Fibroblast of skin of right biceps (primary cell): ENCODE results near the gene TEK.

Experiments
- DNase-seq: peaks from one replicate; pipeline ENCODE4 v3.0.0-alpha.2; 2013

The TEK gene

GRCh38 chr9:27248702-27249101 lies 139.7 kb downstream of the TEK start:
- no peak for DNase-seq

DNA sequence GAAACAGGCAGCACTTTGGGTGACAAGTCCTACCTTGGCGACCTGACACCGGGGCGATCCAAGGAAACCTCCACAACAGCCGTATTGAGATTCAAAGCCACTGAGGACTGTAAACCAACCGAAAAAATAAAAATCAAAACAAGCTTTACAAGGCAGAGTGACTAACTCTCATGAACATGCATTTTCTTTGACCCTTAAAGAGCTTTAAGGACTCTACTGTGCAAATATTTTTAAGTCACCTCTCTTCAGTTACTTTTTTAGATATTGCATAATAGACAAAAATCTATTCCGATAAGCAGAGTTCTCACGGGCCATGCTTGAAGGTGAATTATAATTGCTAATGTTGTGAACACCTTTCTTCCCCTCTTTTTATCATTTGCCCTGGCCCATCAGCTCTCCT lies 149.6 kb downstream of the TEK start:
- DNase-seq: no peak

DNA sequence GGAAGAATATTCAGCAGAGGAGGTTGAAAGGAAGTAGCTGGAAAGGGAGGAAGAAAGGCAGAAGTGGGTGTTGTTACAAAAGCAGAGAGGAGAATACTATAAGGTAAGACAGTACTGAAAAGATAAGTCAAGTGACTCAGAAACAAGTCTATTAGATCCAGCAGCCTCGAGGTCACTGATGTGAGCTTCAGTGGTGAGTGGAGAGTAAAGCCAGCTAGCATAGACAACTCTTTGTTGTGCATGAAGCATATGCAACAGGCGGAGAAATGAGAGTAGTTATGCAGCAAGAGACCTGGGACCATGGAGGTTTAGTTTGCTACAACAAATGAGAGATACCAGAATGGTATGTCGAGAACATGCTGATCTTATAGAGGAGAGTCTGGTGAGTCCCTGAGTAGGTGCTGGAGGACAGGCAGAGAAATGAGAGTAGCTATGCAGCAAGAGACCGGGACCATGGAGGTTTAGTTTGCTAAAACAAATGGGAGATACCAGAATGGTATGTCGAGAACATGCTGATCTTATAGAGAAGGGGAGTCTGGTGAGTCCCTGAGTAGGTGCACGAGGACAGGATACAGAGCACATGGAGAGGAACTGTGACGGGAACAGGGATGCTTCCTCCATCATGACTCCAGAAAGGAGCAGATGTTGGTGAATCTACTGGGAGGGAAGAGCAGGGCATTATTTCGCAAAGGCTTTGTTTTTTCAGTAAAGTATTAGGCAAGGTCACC lies 151.9 kb downstream of the TEK start:
- no peak for DNase-seq

- DNase-seq: peak; percentile 14
These were observed 152.6 kb downstream of the TEK start for GRCh38 chr9:27261517-27262211.

GRCh38 chr9:27272103-27272502 lies 163.1 kb downstream of the TEK start:
- DNase-seq: no peak

GRCh38 chr9:27273186-27273585 lies 164.2 kb downstream of the TEK start:
- no peak for DNase-seq

DNA sequence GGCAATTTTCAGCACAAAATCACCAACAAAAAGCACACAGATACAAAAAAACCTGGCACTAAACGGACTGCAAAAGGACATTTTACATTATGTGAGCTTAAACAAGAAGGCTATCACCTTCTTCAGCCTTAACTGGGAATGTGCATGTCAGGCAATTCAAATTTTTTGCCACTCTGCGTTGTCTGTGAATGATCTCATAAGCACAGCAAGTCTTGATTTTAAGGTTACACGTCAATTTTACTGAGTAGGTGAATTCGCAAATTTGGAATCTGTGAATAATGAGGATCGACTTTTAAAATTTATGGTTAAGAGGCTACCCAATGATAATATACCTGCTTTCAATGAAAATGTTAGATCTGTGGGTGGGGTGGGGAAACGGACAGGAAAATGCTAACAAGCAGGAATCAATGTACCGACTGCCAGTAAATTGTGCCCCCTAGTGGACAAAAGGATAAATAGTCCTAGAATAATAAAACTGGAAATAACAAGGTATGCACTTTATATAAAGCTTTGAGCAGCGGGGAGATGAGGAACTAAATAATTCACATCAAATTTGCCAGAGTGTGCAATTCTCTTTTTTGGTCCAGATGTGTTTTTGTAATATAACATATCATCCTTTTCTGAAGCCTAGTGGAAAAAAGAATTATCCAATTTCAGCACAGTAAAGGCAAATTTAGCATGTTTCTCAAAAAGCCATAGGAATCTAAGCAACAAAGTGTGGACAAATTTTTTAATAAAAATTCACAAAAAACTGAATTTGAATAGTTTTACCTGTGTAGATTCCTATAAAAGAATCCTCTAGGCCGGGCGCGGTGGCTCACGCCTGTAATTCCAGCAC lies 167.4 kb downstream of the TEK start:
- DNase-seq: peak; percentile 52

- DNase-seq: no peak
These were observed 169.3 kb downstream of the TEK start for GRCh38 chr9:27278374-27278773.

DNA sequence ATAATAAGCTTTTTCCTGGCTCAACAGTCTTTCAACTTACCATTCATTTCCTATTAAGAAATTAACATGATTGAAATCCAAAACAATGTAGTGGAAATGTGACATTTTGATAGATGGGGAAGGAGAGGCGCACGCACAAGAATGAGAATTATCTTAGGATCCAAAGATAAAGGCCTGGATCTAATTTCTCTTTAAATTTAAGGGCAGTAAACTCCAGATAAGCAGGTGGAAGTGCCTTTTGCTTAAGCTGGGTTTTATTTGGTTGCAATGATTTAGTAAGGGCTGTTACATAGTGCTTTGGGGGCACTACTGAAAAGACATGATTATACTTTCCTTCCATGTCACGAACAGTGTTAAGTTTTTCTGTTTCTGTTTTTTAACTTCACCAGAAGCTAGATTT lies 170.6 kb downstream of the TEK start:
- DNase-seq: no peak
